Activated CD4-positive, alpha-beta memory T cell treated with anti-CD3 and anti-CD28 coated beads, Interleukin-2, amount 10 ng/mL, durations not matched to agents 7 days and 5 days (primary cell): Measurements from ENCODE around the gene ATP6V0E2. TPM values are rescaled to one million over a fixed set of nuclear protein-coding genes. Genes with fewer than 3 reads are reported as not detected.

ENCODE experiments used
- CTCF ChIA-PET: fragments of 350-600 bp; sonication (Branson Sonifier 250); formaldehyde crosslinking; loops from one replicate; lab custom pipeline; 2021; ENCODE audit warnings: antibody characterized with exemption, inconsistent platforms; lab: Charles Lee
- POLR2A ChIA-PET: fragments of 350-600 bp; sonication (Branson Sonifier 250); formaldehyde crosslinking; loops from one replicate; lab custom pipeline; 2021; ENCODE audit warnings: antibody characterized with exemption; lab: Charles Lee
- DNase-seq: peaks from one replicate; pipeline ENCODE4 v3.0.0-alpha.2; 2020
- H3K27ac Mint-ChIP-seq: one replicate; pipeline ENCODE4 v1.8.0; 2021; ENCODE audit warnings: mild to moderate bottlenecking, mixed read lengths
- H3K27me3 Mint-ChIP-seq: one replicate; pipeline ENCODE4 v1.8.0; 2021; ENCODE audit warnings: mixed read lengths
- H3K36me3 Mint-ChIP-seq: one replicate; pipeline ENCODE4 v1.8.0; 2021; ENCODE audit warnings: low read depth, mixed read lengths
- H3K4me1 Mint-ChIP-seq: one replicate; pipeline ENCODE4 v1.8.0; 2021; ENCODE audit warnings: mixed read lengths
- H3K4me3 Mint-ChIP-seq: one replicate; pipeline ENCODE4 v1.8.0; 2021; ENCODE audit warnings: mild to moderate bottlenecking, mixed read lengths
- H3K9me3 Mint-ChIP-seq: one replicate; pipeline ENCODE4 v1.8.0; 2021; ENCODE audit warnings: mixed read lengths
- total RNA-seq, 2 experiments: library from RNA; stranded (reverse); gene quantifications; one replicate each; pipeline ENCODE4 v1.2.3, GENCODE V29; 2021

ATP6V0E2 gene
- total RNA-seq, 2 experiments from 2014 or later, result 48.8 to 52.3 TPM

- H3K27ac Mint-ChIP-seq, result no peak overlapping the region
- no peaks in the 10 kb centered on the region for H3K9me3 Mint-ChIP-seq
- peaks cover 34% of the 10 kb centered on the region for H3K4me1 Mint-ChIP-seq
- ChIA-PET POLR2A (no interaction called here), CTCF (no interaction called here)
- no peak overlapping the region for H3K4me3 Mint-ChIP-seq
- H3K27me3 Mint-ChIP-seq, result no peaks in the 10 kb centered on the region
- peaks cover 13% of the 10 kb centered on the region for H3K36me3 Mint-ChIP-seq
- no peak for DNase-seq
These were observed 4.2 kb downstream of the ATP6V0E2 start for GRCh38 chr7:149877890-149878522.

- Mint-ChIP-seq H3K4me3 (no peak overlapping the region), H3K36me3 (peaks cover 13% of the 10 kb centered on the region), H3K4me1 (peaks cover 38% of the 10 kb centered on the region), H3K9me3 (no peaks in the 10 kb centered on the region), H3K27me3 (no peaks in the 10 kb centered on the region), H3K27ac (no peak overlapping the region)
- no peak for DNase-seq
- ChIA-PET CTCF (no interaction called here), POLR2A (no interaction called here)
These were observed 4.8 kb downstream of the ATP6V0E2 start for GRCh38 chr7:149878523-149878921.

GRCh38 chr7:149879271-149879743 lies 5.5 kb downstream of the ATP6V0E2 start:
- H3K27me3 Mint-ChIP-seq, result no peaks in the 10 kb centered on the region
- peaks cover 38% of the 10 kb centered on the region for H3K4me1 Mint-ChIP-seq
- no peak overlapping the region for H3K4me3 Mint-ChIP-seq
- ChIA-PET POLR2A (no interaction called here), CTCF (no interaction called here)
- no peak overlapping the region for H3K27ac Mint-ChIP-seq
- H3K9me3 Mint-ChIP-seq, result no peaks in the 10 kb centered on the region
- H3K36me3 Mint-ChIP-seq, result peaks cover 13% of the 10 kb centered on the region
- no peak for DNase-seq

- DNase-seq, result no peak
These were observed 6.2 kb downstream of the ATP6V0E2 start for GRCh38 chr7:149879766-149880637.

GRCh38 chr7:149880638-149881311 lies 7.0 kb downstream of the ATP6V0E2 start:
- DNase-seq, result no peak
- ChIA-PET POLR2A (no interaction called here), CTCF (interaction anchor here (0.8 kb wide), 2 partner anchors 15 to 43 kb away, joined by 3 read pairs; partner anchors contain the start of gene ZNF862)
- Mint-ChIP-seq H3K27me3 (no peaks in the 10 kb centered on the region), H3K9me3 (no peaks in the 10 kb centered on the region), H3K4me3 (no peak overlapping the region), H3K4me1 (peaks cover 23% of the 10 kb centered on the region), H3K36me3 (peaks cover 8% of the 10 kb centered on the region), H3K27ac (no peak overlapping the region)

More at GRCh38 chr7:149879766-149880637, 6.2 kb downstream of the ATP6V0E2 start:
- CTCF ChIA-PET, result no interaction called here
- Mint-ChIP-seq H3K4me3 (no peak overlapping the region), H3K27me3 (no peaks in the 10 kb centered on the region), H3K9me3 (no peaks in the 10 kb centered on the region), H3K27ac (no peak overlapping the region), H3K36me3 (peaks cover 13% of the 10 kb centered on the region), H3K4me1 (peaks cover 31% of the 10 kb centered on the region)
- POLR2A ChIA-PET, result no interaction called here

- Mint-ChIP-seq H3K4me3 (no peak overlapping the region), H3K4me1 (peaks cover 20% of the 10 kb centered on the region), H3K36me3 (peaks cover 4% of the 10 kb centered on the region), H3K9me3 (no peaks in the 10 kb centered on the region), H3K27me3 (no peaks in the 10 kb centered on the region), H3K27ac (no peak overlapping the region)
- no peak for DNase-seq
- ChIA-PET POLR2A (interaction anchor here (1.4 to 2.1 kb wide), 3 partner anchors 10 to 42 kb away, joined by 8 read pairs; no protein-coding TSS in a partner anchor), CTCF (interaction anchor here (0.8 to 2.6 kb wide), 4 partner anchors 16 to 44 kb away, joined by 3 to 13 read pairs (median 5); partner anchors contain the start of gene ZNF862)
These were observed 7.8 kb downstream of the ATP6V0E2 start for GRCh38 chr7:149881328-149882247.

GRCh38 chr7:149882248-149883047 lies 8.7 kb downstream of the ATP6V0E2 start:
- Mint-ChIP-seq H3K4me3 (no peak overlapping the region), H3K27me3 (no peaks in the 10 kb centered on the region), H3K36me3 (peaks cover 2% of the 10 kb centered on the region), H3K9me3 (no peaks in the 10 kb centered on the region), H3K4me1 (peaks cover 17% of the 10 kb centered on the region), H3K27ac (peak overlapping the region; percentile 29)
- no peak for DNase-seq
- POLR2A ChIA-PET, result interaction anchor here (1.4 to 2.1 kb wide), 4 partner anchors 8 to 43 kb away, joined by 4 to 8 read pairs (median 8); partner anchors contain the start of gene ATP6V0E2
- CTCF ChIA-PET, result interaction anchor here (1.4 to 2.7 kb wide), 5 partner anchors 7 to 43 kb away, joined by 6 to 17 read pairs (median 11); partner anchors contain the start of gene ZNF862

GRCh38 chr7:149883048-149883438 lies 9.3 kb downstream of the ATP6V0E2 start:
- H3K27me3 Mint-ChIP-seq, result no peaks in the 10 kb centered on the region
- ChIA-PET POLR2A (interaction anchor here (1.0 to 2.1 kb wide), 4 partner anchors 9 to 45 kb away, joined by 4 to 8 read pairs (median 6); partner anchors contain the start of genes ATP6V0E2 and ZNF862), CTCF (interaction anchor here (0.9 to 2.7 kb wide), 7 partner anchors 8 to 162 kb away, joined by 3 to 17 read pairs (median 7); partner anchors contain the start of gene ZNF862)
- H3K36me3 Mint-ChIP-seq, result peaks cover 2% of the 10 kb centered on the region
- no peak overlapping the region for H3K27ac Mint-ChIP-seq
- H3K4me3 Mint-ChIP-seq, result no peak overlapping the region
- H3K9me3 Mint-ChIP-seq, result no peaks in the 10 kb centered on the region
- no peak for DNase-seq
- peaks cover 13% of the 10 kb centered on the region for H3K4me1 Mint-ChIP-seq

GRCh38 chr7:149883452-149883861 lies 9.7 kb downstream of the ATP6V0E2 start:
- H3K4me3 Mint-ChIP-seq, result no peak overlapping the region
- no peaks in the 10 kb centered on the region for H3K9me3 Mint-ChIP-seq
- no peaks in the 10 kb centered on the region for H3K27me3 Mint-ChIP-seq
- H3K36me3 Mint-ChIP-seq, result peaks cover 2% of the 10 kb centered on the region
- CTCF ChIA-PET, result interaction anchor here (0.9 to 2.7 kb wide), 7 partner anchors 8 to 161 kb away, joined by 3 to 17 read pairs (median 7); partner anchors contain the start of gene ZNF862
- POLR2A ChIA-PET, result interaction anchor here (1.0 to 2.1 kb wide), 5 partner anchors 9 to 161 kb away, joined by 3 to 8 read pairs (median 4); partner anchors contain the start of genes ATP6V0E2 and ZNF862
- DNase-seq, result peak; percentile 68
- peaks cover 13% of the 10 kb centered on the region for H3K4me1 Mint-ChIP-seq
- no peak overlapping the region for H3K27ac Mint-ChIP-seq

GRCh38 chr7:149884016-149884415 lies 10.2 kb downstream of the ATP6V0E2 start:
- CTCF ChIA-PET, result interaction anchor here (1.0 to 2.7 kb wide), 6 partner anchors 9 to 161 kb away, joined by 4 to 17 read pairs (median 9); partner anchors contain the start of gene ZNF862
- no peaks in the 10 kb centered on the region for H3K9me3 Mint-ChIP-seq
- no peak overlapping the region for H3K27ac Mint-ChIP-seq
- no peak for DNase-seq
- H3K4me3 Mint-ChIP-seq, result no peak overlapping the region
- H3K36me3 Mint-ChIP-seq, result peaks cover 2% of the 10 kb centered on the region
- H3K27me3 Mint-ChIP-seq, result no peaks in the 10 kb centered on the region
- POLR2A ChIA-PET, result interaction anchor here (1.0 to 1.7 kb wide), 4 partner anchors 10 to 161 kb away, joined by 3 to 4 read pairs (median 4); partner anchors contain the start of genes ATP6V0E2 and ZNF862
- peaks cover 13% of the 10 kb centered on the region for H3K4me1 Mint-ChIP-seq
